ENCODE results near the gene TMEM248. TPM values are rescaled to one million over a fixed set of nuclear protein-coding genes. Genes with fewer than 3 reads are reported as not detected.

The TMEM248 gene
- total and polyA plus RNA-seq, 2 of the 8 experiments (the other 6 are each of a cell fraction or from before 2014, with no cell fraction given), result 63.6 to 126 TPM

- no peak overlapping the region for H4K91ac ChIP-seq (replicated peaks; ENCODE audit: insufficient read length, low read length)
- ChIA-PET POLR2A (ENCODE audit: partially characterized antibody) (interaction anchor here (1.1 kb wide), 1 partner anchor 8 kb away, joined by 3 read pairs; no protein-coding TSS in a partner anchor), CTCF (ENCODE audit: partially characterized antibody) (interaction anchor here (1.0 kb wide), 1 partner anchor 47 kb away, joined by 3 read pairs; no protein-coding TSS in a partner anchor)
- H3K23me2 ChIP-seq (ENCODE audit: low read depth, low read length), result no peaks in the 10 kb centered on the region
- no peak overlapping the region for H3K27ac ChIP-seq (ENCODE audit: low read depth, low read length)
- H3K36me3 ChIP-seq (ENCODE audit: control insufficient read depth in 2 of 4, insufficient read depth in 4 of 4, low read length in 3 of 4), result peaks cover 9 to 63% (median 43%) of the 10 kb centered on the region in 4 experiments
- no peaks in the 10 kb centered on the region; a peak in 3 of 7 replicates for H3K4me1 ChIP-seq (replicated peaks in 1 of 4; ENCODE audit: control insufficient read depth in 3 of 4, insufficient read depth in 4 of 4, low read length in 3 of 4)
- no peak overlapping the region for H3K4ac ChIP-seq (replicated peaks; ENCODE audit: insufficient read length, low read depth, low read length)
- H2BK120ac ChIP-seq (replicated peaks; ENCODE audit: low read depth, low read length), result no peak overlapping the region
- no peak overlapping the region for H3K14ac ChIP-seq (ENCODE audit: insufficient read length)
- H2BK15ac ChIP-seq (ENCODE audit: low read length), result no peak overlapping the region
- FAIRE-seq (no peak), DNase-seq (ENCODE audit: low read depth in 1 of 2, low spot score in 2 of 2) (no peak)
- no peak overlapping the region for H2BK12ac ChIP-seq (ENCODE audit: low read depth, low read length)
- no peak overlapping the region for H3K23ac ChIP-seq (ENCODE audit: insufficient read length)
- H3K18ac ChIP-seq (ENCODE audit: extremely low read depth, low read length), result no peak overlapping the region
- no peaks in the 10 kb centered on the region for H3K79me2 ChIP-seq (ENCODE audit: control insufficient read depth in 1 of 2, insufficient read depth in 2 of 2, low read length in 2 of 2)
- H2AK5ac ChIP-seq (ENCODE audit: low read depth, low read length), result no peak overlapping the region
- no peak overlapping the region for H4K5ac ChIP-seq (ENCODE audit: insufficient read length, low read depth, low read length)
- peaks cover 0 to 2% of the 10 kb centered on the region in 2 experiments for H4K20me1 ChIP-seq (replicated peaks in 1 of 2; ENCODE audit: control insufficient read depth in 1 of 2, insufficient read depth in 2 of 2, low read length in 2 of 2)
- no peaks in the 10 kb centered on the region for H3K9me3 ChIP-seq (ENCODE audit: insufficient read depth in 2 of 2, low read depth in 1 of 2, low read length in 1 of 2)
- WGBS, 2 experiments (ENCODE audit: extremely low coverage in 1 of 2, insufficient coverage in 1 of 2, insufficient read length in 1 of 2, insufficient replicate concordance in 2 of 2, low coverage in 1 of 2, low lambda C conversion rate in 2 of 2, missing lambda C conversion rate in 1 of 2), result 95% methylated on average over 18 of the region's 19 CpGs; no CpG with 5 or more reads in 1 of the 2 experiments
- no peak overlapping the region for H2BK5ac ChIP-seq (ENCODE audit: low read depth, low read length)
- no peak overlapping the region for H2BK20ac ChIP-seq (ENCODE audit: low read length)
- no peak overlapping the region; the same call in 1 of the 2 replicates for H4K8ac ChIP-seq (ENCODE audit: extremely low read depth, insufficient read depth, low read length)
- H3K79me1 ChIP-seq (ENCODE audit: low read depth, low read length), result no peaks in the 10 kb centered on the region; the same call in 1 of the 2 replicates
- H2AFZ ChIP-seq (ENCODE audit: low read length), result no peak overlapping the region
- H3K4me3 ChIP-seq (ENCODE audit: extremely low read depth in 1 of 4, insufficient read depth in 2 of 4, low read depth in 3 of 4, low read length in 4 of 4), result no peak overlapping the region
- no peaks in the 10 kb centered on the region for H3K27me3 ChIP-seq (replicated peaks in 1 of 4; ENCODE audit: control insufficient read depth in 3 of 4, extremely low read depth in 1 of 4, insufficient read depth in 3 of 4, low read length in 3 of 4)
- H3K4me2 ChIP-seq (ENCODE audit: insufficient read depth in 1 of 2, low read depth in 2 of 2, low read length in 2 of 2), result no peak overlapping the region
- H3K9ac ChIP-seq (replicated peaks in 1 of 4; ENCODE audit: extremely low read depth in 1 of 4, low read depth in 3 of 4, low read length in 3 of 4), result no peak overlapping the region
- no peak overlapping the region for H3K56ac ChIP-seq (replicated peaks; ENCODE audit: insufficient read length, low read depth, low read length)
- TF ChIP-seq PHF8 (conservative IDR thresholded peaks at IDR 0.05; ENCODE audit: low read depth, low read length) (no peak), CTBP2 (IDR thresholded peaks at IDR 0.05; ENCODE audit: borderline replicate concordance, insufficient read depth, insufficient read length, low read length) (no peak), NRF1 (IDR thresholded peaks at IDR 0.05; ENCODE audit: low read depth, low read length) (no peak), CHD1 (IDR thresholded peaks at IDR 0.05; ENCODE audit: low read depth, low read length) (no peak), TAF7 (optimal IDR thresholded peaks at IDR 0.05; ENCODE audit: borderline replicate concordance, low read depth, low read length) (no peak), SIX5 (IDR thresholded peaks at IDR 0.05; ENCODE audit: low read depth, low read length) (no peak), SUZ12 (IDR thresholded peaks at IDR 0.05; ENCODE audit: low read length) (no peak), POLR2A (IDR thresholded peaks at IDR 0.05; ENCODE audit: control extremely low read depth in 1 of 2, low read depth in 2 of 2, low read length in 2 of 2) (no peak), TBP (IDR thresholded peaks at IDR 0.05; ENCODE audit: low read depth, low read length) (no peak), FOSL1 (IDR thresholded peaks at IDR 0.05; ENCODE audit: insufficient read depth, low read depth, low read length) (no peak), CBX8 (IDR thresholded peaks at IDR 0.05; ENCODE audit: borderline replicate concordance, low read depth, low read length) (no peak), SP2 (IDR thresholded peaks at IDR 0.05; ENCODE audit: low read length) (no peak)
- TF ChIP-seq, protein P1, sequence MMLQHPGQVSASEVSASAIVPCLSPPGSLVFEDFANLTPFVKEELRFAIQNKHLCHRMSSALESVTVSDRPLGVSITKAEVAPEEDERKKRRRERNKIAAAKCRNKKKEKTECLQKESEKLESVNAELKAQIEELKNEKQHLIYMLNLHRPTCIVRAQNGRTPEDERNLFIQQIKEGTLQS (IDR thresholded peaks at IDR 0.05; ENCODE audit: insufficient read depth, low read depth, low read length), result no peak
Observed at GRCh38 chr7:66948480-66949109, 27.6 kb downstream of the TMEM248 start.

All from H1 (cell line).